ENCODE measurements around the gene PRKCZ. TPM values are rescaled to one million over a fixed set of nuclear protein-coding genes. Genes with fewer than 3 reads are reported as not detected.

PRKCZ gene
- total RNA-seq, 1 experiment from 2014 or later: 1.9 TPM

- POLR2A ChIA-PET (ENCODE audit: low non-redundant PET): no interaction called here
- intact Hi-C loops (cut with micrococcal nuclease; ENCODE audit: unreplicated experiment): no loop called here
- no peak overlapping the region for H3K27ac ChIP-seq (ENCODE audit: low read depth, low read length, poor library complexity, severe bottlenecking)
- DNase-seq (ENCODE audit: low spot score): no peak
- no peaks in the 10 kb centered on the region for H3K9me3 ChIP-seq (ENCODE audit: low read depth, low read length, poor library complexity, severe bottlenecking)
- TF ChIP-seq EZH2 (IDR thresholded peaks at IDR 0.05; ENCODE audit: borderline replicate concordance, low read depth, low read length, poor library complexity, severe bottlenecking): no peak
- TF ChIP-seq, protein P1, sequence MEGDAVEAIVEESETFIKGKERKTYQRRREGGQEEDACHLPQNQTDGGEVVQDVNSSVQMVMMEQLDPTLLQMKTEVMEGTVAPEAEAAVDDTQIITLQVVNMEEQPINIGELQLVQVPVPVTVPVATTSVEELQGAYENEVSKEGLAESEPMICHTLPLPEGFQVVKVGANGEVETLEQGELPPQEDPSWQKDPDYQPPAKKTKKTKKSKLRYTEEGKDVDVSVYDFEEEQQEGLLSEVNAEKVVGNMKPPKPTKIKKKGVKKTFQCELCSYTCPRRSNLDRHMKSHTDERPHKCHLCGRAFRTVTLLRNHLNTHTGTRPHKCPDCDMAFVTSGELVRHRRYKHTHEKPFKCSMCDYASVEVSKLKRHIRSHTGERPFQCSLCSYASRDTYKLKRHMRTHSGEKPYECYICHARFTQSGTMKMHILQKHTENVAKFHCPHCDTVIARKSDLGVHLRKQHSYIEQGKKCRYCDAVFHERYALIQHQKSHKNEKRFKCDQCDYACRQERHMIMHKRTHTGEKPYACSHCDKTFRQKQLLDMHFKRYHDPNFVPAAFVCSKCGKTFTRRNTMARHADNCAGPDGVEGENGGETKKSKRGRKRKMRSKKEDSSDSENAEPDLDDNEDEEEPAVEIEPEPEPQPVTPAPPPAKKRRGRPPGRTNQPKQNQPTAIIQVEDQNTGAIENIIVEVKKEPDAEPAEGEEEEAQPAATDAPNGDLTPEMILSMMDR (conservative IDR thresholded peaks at IDR 0.05; ENCODE audit: low read depth, low read length): no peak
- no peaks in the 10 kb centered on the region for H3K36me3 ChIP-seq (ENCODE audit: insufficient read depth, low read length, poor library complexity, severe bottlenecking)
- no peak overlapping the region for H3K4me3 ChIP-seq (ENCODE audit: low read depth, low read length, poor library complexity, severe bottlenecking)
- no peaks in the 10 kb centered on the region for H3K4me1 ChIP-seq (ENCODE audit: insufficient read depth, low read length, poor library complexity, severe bottlenecking)
- no TSS peak for BruUV-seq (replicated peaks)
- no peaks in the 10 kb centered on the region for H3K27me3 ChIP-seq (replicated peaks; ENCODE audit: insufficient read depth, low read depth, low read length, poor library complexity)
- CTCF ChIA-PET: no interaction called here
Observed at GRCh38 chr1:2157856-2158255, 107.6 kb downstream of the PRKCZ start.

DNA sequence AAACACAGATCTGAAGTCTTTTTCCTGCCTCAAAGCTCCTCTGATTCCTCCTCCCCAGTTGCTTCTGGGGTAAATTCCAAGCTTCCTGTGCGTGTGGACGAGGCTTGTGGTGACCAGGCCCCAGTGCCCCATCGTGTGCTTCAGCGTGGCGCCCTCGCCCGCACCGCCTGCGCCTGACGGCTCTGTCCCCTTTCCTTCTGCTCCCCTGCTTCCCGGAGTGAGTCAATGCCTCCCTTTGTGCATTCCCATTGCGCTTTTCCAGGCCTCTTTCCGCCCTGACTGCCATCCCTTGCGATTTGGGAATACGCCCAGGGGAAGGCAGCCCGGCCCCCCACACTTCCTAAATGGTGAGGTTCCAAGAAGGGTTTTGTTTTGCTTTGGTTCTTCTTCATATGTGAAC, 108.1 kb downstream of the PRKCZ start:
- POLR2A ChIA-PET (ENCODE audit: low non-redundant PET): no interaction called here
- CTCF ChIA-PET: no interaction called here

DNA sequence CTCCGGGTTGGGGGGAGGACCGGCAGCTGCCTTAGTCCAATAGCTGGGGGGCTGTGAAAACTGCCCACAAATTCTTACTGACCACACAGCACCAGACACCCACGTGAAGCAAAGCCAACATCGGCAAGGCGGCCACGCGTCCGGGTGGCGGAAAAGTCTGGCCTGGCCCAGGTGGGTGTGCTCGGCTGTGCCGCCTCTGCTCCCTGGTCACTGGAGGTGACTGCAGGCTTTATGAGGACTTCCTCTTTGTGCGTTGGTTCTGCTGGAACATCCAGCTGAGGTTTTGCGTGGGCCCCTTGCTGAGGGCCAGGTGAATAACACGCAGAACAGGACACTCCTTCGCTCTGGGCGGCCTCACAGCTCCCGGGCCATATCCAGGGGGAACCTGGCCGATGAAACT, 108.9 kb downstream of the PRKCZ start:
- H3K27me3 ChIP-seq (replicated peaks; ENCODE audit: insufficient read depth, low read depth, low read length, poor library complexity): no peaks in the 10 kb centered on the region
- no TSS peak for BruUV-seq (replicated peaks)
- no peaks in the 10 kb centered on the region for H3K4me1 ChIP-seq (ENCODE audit: insufficient read depth, low read length, poor library complexity, severe bottlenecking)
- no peak for TF ChIP-seq EZH2 (IDR thresholded peaks at IDR 0.05; ENCODE audit: borderline replicate concordance, low read depth, low read length, poor library complexity, severe bottlenecking)
- TF ChIP-seq, protein P1 (conservative IDR thresholded peaks at IDR 0.05; ENCODE audit: low read depth, low read length): no peak
- POLR2A ChIA-PET (ENCODE audit: low non-redundant PET): no interaction called here
- no peak overlapping the region for H3K4me3 ChIP-seq (ENCODE audit: low read depth, low read length, poor library complexity, severe bottlenecking)
- H3K9me3 ChIP-seq (ENCODE audit: low read depth, low read length, poor library complexity, severe bottlenecking): no peaks in the 10 kb centered on the region
- H3K27ac ChIP-seq (ENCODE audit: low read depth, low read length, poor library complexity, severe bottlenecking): no peak overlapping the region
- no peak for DNase-seq (ENCODE audit: low spot score)
- intact Hi-C loops (cut with micrococcal nuclease; ENCODE audit: unreplicated experiment): no loop called here
- H3K36me3 ChIP-seq (ENCODE audit: insufficient read depth, low read length, poor library complexity, severe bottlenecking): no peaks in the 10 kb centered on the region
- CTCF ChIA-PET: no interaction called here

More for the DNA sequence above, 108.1 kb downstream of the PRKCZ start:
- intact Hi-C loops (cut with micrococcal nuclease; ENCODE audit: unreplicated experiment): no loop called here
- TF ChIP-seq, protein P1 (conservative IDR thresholded peaks at IDR 0.05; ENCODE audit: low read depth, low read length): no peak
- no peak for TF ChIP-seq EZH2 (IDR thresholded peaks at IDR 0.05; ENCODE audit: borderline replicate concordance, low read depth, low read length, poor library complexity, severe bottlenecking)
- BruUV-seq (replicated peaks): no TSS peak
- no peaks in the 10 kb centered on the region for H3K9me3 ChIP-seq (ENCODE audit: low read depth, low read length, poor library complexity, severe bottlenecking)
- DNase-seq (ENCODE audit: low spot score): no peak
- H3K4me1 ChIP-seq (ENCODE audit: insufficient read depth, low read length, poor library complexity, severe bottlenecking): no peaks in the 10 kb centered on the region
- H3K27ac ChIP-seq (ENCODE audit: low read depth, low read length, poor library complexity, severe bottlenecking): no peak overlapping the region
- H3K27me3 ChIP-seq (replicated peaks; ENCODE audit: insufficient read depth, low read depth, low read length, poor library complexity): no peaks in the 10 kb centered on the region
- no peaks in the 10 kb centered on the region for H3K36me3 ChIP-seq (ENCODE audit: insufficient read depth, low read length, poor library complexity, severe bottlenecking)
- H3K4me3 ChIP-seq (ENCODE audit: low read depth, low read length, poor library complexity, severe bottlenecking): no peak overlapping the region
